Measurements from ENCODE around the gene ZNF227.
"Not testable (repeated sequence)": the region's sequence is repeated elsewhere in the genome, so short reads cannot be mapped to it uniquely, and the experiment has no call there.

Gene ZNF227

GRCh38 chr19:44212250-44212865 lies at the start of gene ZNF227:
ZNF227 (plus strand) TSS chr19:44212532; CDS start chr19:44217793, 5,261 bp downstream.
- DNase-seq = peak; percentile 81

GRCh38 chr19:44163789-44164188 lies 48.5 kb upstream of the ZNF227 start:
- DNase-seq = no peak

GRCh38 chr19:44164327-44164672 lies 48.0 kb upstream of the ZNF227 start:
- no peak for DNase-seq

GRCh38 chr19:44164673-44165512 lies 47.4 kb upstream of the ZNF227 start, which contains the start of gene ZNF226:
ZNF226 (plus strand) TSS chr19:44165100; CDS start chr19:44170081, 4,981 bp downstream.
- DNase-seq = peak; percentile 90

- DNase-seq = not testable (repeated sequence)
These were observed 41.7 kb upstream of the ZNF227 start for GRCh38 chr19:44170660-44171059.

DNA sequence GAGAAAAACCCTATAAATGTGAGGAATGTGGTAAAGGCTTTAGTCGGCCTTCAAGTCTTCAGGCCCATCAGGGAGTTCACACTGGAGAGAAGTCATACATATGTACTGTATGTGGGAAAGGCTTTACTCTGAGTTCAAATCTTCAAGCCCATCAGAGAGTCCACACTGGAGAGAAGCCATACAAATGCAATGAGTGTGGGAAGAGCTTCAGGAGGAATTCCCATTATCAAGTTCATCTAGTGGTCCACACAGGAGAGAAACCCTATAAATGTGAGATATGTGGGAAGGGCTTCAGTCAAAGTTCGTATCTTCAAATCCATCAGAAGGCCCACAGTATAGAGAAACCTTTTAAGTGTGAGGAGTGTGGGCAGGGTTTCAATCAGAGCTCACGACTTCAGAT lies 35.7 kb upstream of the ZNF227 start:
- no peak for DNase-seq

- DNase-seq = no peak
These were observed 31.4 kb upstream of the ZNF227 start for GRCh38 chr19:44180968-44181367.

GRCh38 chr19:44182145-44182544 lies 30.2 kb upstream of the ZNF227 start:
- no peak for DNase-seq

GRCh38 chr19:44190020-44190419 lies 22.3 kb upstream of the ZNF227 start:
- DNase-seq = no peak

DNA sequence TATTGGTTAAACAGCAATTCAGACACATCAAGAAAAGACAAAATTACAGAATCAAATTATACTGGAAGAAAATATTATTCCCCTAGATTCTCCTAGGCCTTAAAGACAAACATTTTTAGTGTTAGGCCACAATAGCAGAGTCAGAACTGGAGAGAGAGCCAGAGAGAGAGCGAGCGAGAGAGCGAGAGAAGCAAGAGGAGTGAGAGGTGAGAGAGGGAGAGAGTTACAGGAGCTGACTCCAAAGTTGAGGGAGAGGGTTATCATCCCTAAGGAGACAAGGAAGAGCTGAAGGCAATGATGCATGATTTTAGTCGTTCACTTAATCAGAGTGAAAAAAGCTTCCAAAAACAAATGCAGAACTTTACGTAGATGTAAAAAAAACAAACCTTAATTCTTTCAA lies 20.2 kb upstream of the ZNF227 start:
- no peak for DNase-seq

DNA sequence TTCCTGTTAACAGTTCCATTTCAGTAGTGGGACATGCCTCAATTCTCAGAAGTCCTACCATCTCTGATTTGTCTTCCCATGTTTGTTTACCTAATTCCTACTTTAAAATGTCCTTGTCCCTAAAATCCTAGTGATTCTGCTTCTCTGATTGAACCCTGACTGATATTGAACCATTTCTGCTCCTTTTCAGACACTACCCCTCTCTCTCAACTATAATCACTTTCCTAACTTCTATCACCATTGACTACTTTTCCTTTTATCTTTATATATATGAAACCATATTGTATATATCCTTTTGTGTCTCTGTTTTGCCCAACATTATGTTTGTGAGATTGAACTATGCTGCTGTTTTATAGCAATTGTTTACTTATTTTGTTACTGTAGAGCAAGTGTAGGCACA lies 15.6 kb upstream of the ZNF227 start:
- no peak for DNase-seq

- no peak for DNase-seq
These were observed 9.9 kb upstream of the ZNF227 start for GRCh38 chr19:44202470-44202869.

- no peak for DNase-seq
These were observed 9.4 kb upstream of the ZNF227 start for GRCh38 chr19:44202974-44203373.

GRCh38 chr19:44203877-44204276 lies 8.5 kb upstream of the ZNF227 start:
- not testable (repeated sequence) for DNase-seq

GRCh38 chr19:44204772-44205171 lies 7.6 kb upstream of the ZNF227 start:
- no peak for DNase-seq

DNA sequence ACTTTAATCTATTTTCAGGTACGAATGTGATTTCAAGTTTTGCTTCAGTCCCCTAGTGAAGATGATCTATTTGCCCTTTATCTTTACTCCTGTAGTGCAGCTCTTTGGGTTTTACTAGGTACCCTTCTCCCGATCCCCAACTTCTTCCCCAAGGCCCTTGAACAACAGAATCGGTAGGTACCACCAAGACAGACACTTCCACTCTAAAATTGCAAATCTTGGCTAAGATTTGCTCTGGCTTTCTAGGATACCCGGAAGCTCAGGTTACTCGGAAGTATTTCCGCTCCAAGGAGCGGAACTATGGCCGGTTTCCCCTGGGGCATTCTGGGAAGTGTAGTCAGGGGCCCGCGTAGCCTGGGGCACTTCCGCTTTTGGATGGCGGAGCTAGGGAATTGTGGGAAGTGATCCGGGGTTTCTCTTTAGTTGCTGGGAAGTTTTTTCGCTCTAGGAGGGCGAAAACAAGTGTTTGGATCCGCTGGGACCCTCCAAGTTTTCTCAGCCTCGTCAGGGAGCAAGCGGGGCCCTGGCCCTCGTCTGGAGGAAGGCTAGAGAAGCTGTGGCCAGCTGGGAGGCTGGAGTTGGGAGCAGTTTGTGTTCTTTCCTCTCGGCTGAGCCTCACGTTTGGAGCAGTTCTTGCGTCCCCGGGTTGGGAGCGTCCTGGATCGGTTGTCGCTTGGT lies 5.1 kb upstream of the ZNF227 start:
- DNase-seq = peak; percentile 86

DNA sequence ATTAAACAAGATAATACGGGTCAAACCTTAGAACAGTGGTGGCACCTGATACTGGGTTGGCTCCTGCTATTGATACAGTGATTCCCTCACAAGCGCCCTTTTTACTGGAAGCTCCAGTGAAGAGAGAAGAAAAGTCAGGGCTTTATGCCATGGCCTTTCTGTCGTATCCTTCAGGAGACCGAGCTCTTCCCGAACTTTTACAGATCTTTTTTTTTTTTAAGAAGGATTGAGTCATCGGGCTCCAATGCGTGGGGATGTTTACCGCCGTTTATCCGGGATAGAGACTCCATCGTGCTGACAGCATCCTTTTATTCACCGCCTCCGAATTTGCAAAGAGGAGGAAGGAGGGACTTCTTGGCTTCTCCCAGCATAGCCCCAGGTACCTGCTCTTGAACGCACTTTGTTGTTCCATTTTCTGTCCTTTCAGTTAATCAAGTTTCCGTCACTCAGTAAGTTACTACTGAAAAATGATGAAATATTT lies 574 bp downstream of the ZNF227 start:
- no peak for DNase-seq

GRCh38 chr19:44219926-44220325 lies 7.6 kb downstream of the ZNF227 start:
- DNase-seq = not testable (repeated sequence)

GRCh38 chr19:44220761-44221160 lies 8.4 kb downstream of the ZNF227 start:
- not testable (repeated sequence) for DNase-seq

DNA sequence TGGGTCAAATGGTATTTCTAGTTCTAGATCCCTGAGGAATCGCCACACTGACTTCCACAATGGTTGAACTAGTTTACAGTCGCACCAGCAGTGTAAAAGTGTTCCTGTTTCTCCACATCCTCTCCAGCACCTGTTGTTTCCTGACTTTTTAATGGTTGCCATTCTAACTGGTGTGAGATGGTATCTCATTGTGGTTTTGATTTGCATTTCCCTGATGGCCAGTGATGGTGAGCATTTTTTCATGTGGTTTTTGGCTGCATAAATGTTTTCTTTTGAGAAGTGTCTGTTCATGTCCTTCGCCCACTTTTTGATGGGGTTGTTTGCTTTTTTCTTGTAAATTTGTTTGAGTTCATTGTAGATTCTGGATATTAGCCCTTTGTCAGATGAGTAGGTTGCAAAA lies 9.0 kb downstream of the ZNF227 start:
- DNase-seq = not testable (repeated sequence)

- no peak for DNase-seq
These were observed 16.0 kb downstream of the ZNF227 start for GRCh38 chr19:44228318-44228717.

DNA sequence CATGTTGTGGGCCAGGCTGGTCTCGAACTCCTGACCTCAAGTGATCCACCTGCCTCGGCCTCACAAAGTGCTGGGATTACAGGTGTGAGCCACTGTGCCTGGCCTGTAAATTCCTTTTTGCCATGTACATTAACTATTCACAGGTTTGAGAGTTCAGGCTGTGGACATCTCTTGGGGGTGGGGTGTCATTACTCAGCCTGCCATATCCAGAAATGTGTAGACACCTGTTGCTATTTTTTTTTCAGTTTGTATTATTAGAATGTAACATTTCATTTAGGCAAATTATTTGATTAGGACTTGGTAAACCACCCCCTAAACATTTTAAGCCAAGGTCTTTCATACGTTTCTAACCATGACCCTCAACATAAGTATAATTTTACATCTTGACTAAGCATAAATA lies 20.5 kb downstream of the ZNF227 start:
- no peak for DNase-seq

- DNase-seq = no peak
These were observed 24.1 kb downstream of the ZNF227 start for GRCh38 chr19:44236384-44236783.

GRCh38 chr19:44252332-44252731 lies 40.0 kb downstream of the ZNF227 start:
- DNase-seq = not testable (repeated sequence)
